Gastroesophageal sphincter (tissue), 3 donors: ENCODE data around the gene ZNF45.

ENCODE experiments used
- EP300 ChIP-seq: sonication (generic); formaldehyde crosslinking; IDR thresholded peaks from one replicate; pipeline ENCODE4 v1.6.1; 2017; ENCODE audit warnings: antibody characterized with exemption, mild to moderate bottlenecking
- POLR2A ChIP-seq, 2 donors: fragments of 450-650 bp; IDR thresholded peaks; one replicate each; pipeline ENCODE4 v1.6.1; 2017; ENCODE audit warnings: antibody characterized with exemption in 2 of 2, mild to moderate bottlenecking in 2 of 2, moderate library complexity in 1 of 2
- POLR2AphosphoS5 ChIP-seq: sonication (generic); formaldehyde crosslinking; IDR thresholded peaks from one replicate; pipeline ENCODE4 v1.6.1; 2017; ENCODE audit warnings: antibody characterized with exemption
- TF ChIP-seq, protein P1 (sequence below), 4 experiments: fragments of 200-600 bp in 2 of 4; fragments of 450-650 bp in 2 of 4; sonication (generic) in 1 of 4; IDR thresholded peaks; one replicate each; pipeline ENCODE4 v1.5.1; 2017 to 2019; ENCODE audit warnings: antibody characterized with exemption in 4 of 4, mild to moderate bottlenecking in 2 of 4, moderate library complexity in 2 of 4

GRCh38 chr19:43983912-43984686 lies 49.0 kb upstream of the ZNF45 start, which contains the start of gene ZNF155:
- TF ChIP-seq, protein P1, sequence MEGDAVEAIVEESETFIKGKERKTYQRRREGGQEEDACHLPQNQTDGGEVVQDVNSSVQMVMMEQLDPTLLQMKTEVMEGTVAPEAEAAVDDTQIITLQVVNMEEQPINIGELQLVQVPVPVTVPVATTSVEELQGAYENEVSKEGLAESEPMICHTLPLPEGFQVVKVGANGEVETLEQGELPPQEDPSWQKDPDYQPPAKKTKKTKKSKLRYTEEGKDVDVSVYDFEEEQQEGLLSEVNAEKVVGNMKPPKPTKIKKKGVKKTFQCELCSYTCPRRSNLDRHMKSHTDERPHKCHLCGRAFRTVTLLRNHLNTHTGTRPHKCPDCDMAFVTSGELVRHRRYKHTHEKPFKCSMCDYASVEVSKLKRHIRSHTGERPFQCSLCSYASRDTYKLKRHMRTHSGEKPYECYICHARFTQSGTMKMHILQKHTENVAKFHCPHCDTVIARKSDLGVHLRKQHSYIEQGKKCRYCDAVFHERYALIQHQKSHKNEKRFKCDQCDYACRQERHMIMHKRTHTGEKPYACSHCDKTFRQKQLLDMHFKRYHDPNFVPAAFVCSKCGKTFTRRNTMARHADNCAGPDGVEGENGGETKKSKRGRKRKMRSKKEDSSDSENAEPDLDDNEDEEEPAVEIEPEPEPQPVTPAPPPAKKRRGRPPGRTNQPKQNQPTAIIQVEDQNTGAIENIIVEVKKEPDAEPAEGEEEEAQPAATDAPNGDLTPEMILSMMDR (IDR thresholded peaks at IDR 0.05), result no peak
- no peak for TF ChIP-seq EP300
- no peak for TF ChIP-seq POLR2A (IDR thresholded peaks at IDR 0.05)
- peak; percentile 77 for TF ChIP-seq POLR2AphosphoS5
